K562 (cell line): Measurements from ENCODE around the gene RNF180. TPM values are rescaled to one million over a fixed set of nuclear protein-coding genes. Genes with fewer than 3 reads are reported as not detected.

Experiments
- ATAC-seq: fragments of 200-7000 bp; cut with Tn5 transposase; 3 replicates; pipeline ENCODE4 v1.9.1; 2020; ENCODE audit warnings: moderate library complexity
- BruUV-seq: library from RNA; stranded (reverse); fragments of 400-500 nt; replicated peaks from 2 replicates; lab custom pipeline; 2021; lab: Mats Ljungman, UMichigan
- CTCF ChIA-PET: fragments of 300-600 bp; formaldehyde crosslinking; extraction: SDS; loops from one replicate; lab custom pipeline; 2021; ENCODE audit warnings: low intra/inter-chr PET ratio; lab: Yijun Ruan, JAX
- POLR2A ChIA-PET: fragments of 300-600, 350-650 bp; sonication (Branson Sonifier 250); formaldehyde crosslinking; extraction: SDS; loops from one replicate; lab custom pipeline; 2021; ENCODE audit warnings: antibody characterized with exemption, inconsistent platforms; lab: Yijun Ruan, JAX
- DNase-seq, 4 experiments: peaks; one replicate each; pipeline versions ENCODE4 v3.0.0 to v3.0.0-alpha.2; 2011 to 2018; ENCODE audit warnings: low spot score in 3 of 4, mixed read lengths in 3 of 4; ENCODE audit errors: extremely low read depth in 1 of 4
- FAIRE-seq: peaks from 2 replicates; lab custom pipeline; 2011; peaks lifted over from hg19 to GRCh38; lab: Jason Lieb, UNC
- H2AFZ ChIP-seq: 2 replicates; pipeline ENCODE4 v1.6.0; 2011; ENCODE audit warnings: low read depth, low read length, control low read depth, inconsistent platforms
- H3K27ac ChIP-seq: fragments of 200-600 bp; 3 replicates; pipeline ENCODE4 v1.8.0; 2011; ENCODE audit warnings: low read depth, mild to moderate bottlenecking, control low read depth, inconsistent platforms, low read length, moderate library complexity, mixed read lengths; ENCODE audit errors: extremely low read depth
- H3K27me3 ChIP-seq, 2 experiments: fragments of 300-600 bp in 1 of 2; 2 replicates in 1 of 2; 3 replicates in 1 of 2; pipeline versions ENCODE4 v1.6.0 to v1.8.0; 2011; ENCODE audit warnings: inconsistent platforms in 2 of 2, low read length in 2 of 2, mild to moderate bottlenecking in 1 of 2, mixed read lengths in 1 of 2, moderate library complexity in 1 of 2; ENCODE audit not compliant: control insufficient read depth in 2 of 2, insufficient read depth in 2 of 2
- H3K36me3 ChIP-seq: fragments of 300-600 bp; 3 replicates; pipeline ENCODE4 v1.8.0; 2011; ENCODE audit warnings: mild to moderate bottlenecking, low read length, inconsistent platforms; ENCODE audit not compliant: control insufficient read depth, insufficient read depth
- H3K4me1 ChIP-seq, 2 experiments: fragments of 200-600 bp in 1 of 2; replicated peaks in 1 of 2; 2 replicates in 1 of 2; 3 replicates in 1 of 2; pipeline versions ENCODE4 v1.5.1 to v1.8.0; 2011; ENCODE audit warnings: inconsistent platforms in 2 of 2, low read length in 2 of 2, mild to moderate bottlenecking in 1 of 2, mixed read lengths in 1 of 2, moderate library complexity in 1 of 2; ENCODE audit not compliant: control insufficient read depth in 2 of 2, insufficient read depth in 2 of 2
- H3K4me2 ChIP-seq: 2 replicates; pipeline ENCODE4 v1.6.1; 2011; ENCODE audit warnings: low read length, control low read depth, inconsistent platforms, mixed read lengths; ENCODE audit not compliant: insufficient read depth
- H3K4me3 ChIP-seq: fragments of 200-600 bp; sonication (generic), shearing (Covaris generic); 2 replicates; pipeline ENCODE4 v1.5.1; 2016; ENCODE audit warnings: control low read depth, inconsistent platforms
- H3K79me2 ChIP-seq: fragments of 200-600 bp; 3 replicates; pipeline ENCODE4 v1.8.0; 2011; ENCODE audit warnings: low read length, inconsistent platforms; ENCODE audit not compliant: control insufficient read depth, insufficient read depth
- H3K9ac ChIP-seq, 2 experiments: 2 replicates each; pipeline versions ENCODE4 v1.6.0 to v1.6.1; 2011; ENCODE audit warnings: low read depth in 2 of 2, low read length in 2 of 2, control low read depth in 1 of 2, inconsistent platforms in 1 of 2, mild to moderate bottlenecking in 1 of 2, mixed read lengths in 1 of 2; ENCODE audit not compliant: insufficient read depth in 1 of 2
- H3K9me1 ChIP-seq: one replicate; pipeline ENCODE4 v1.6.0; 2011; ENCODE audit warnings: inconsistent platforms, mild to moderate bottlenecking, low read length, moderate library complexity; ENCODE audit not compliant: control insufficient read depth, insufficient read depth
- H3K9me3 ChIP-seq: replicated peaks from 2 replicates; pipeline ENCODE4 v1.5.1; 2011; ENCODE audit warnings: low read depth, low read length, inconsistent platforms; ENCODE audit not compliant: control insufficient read depth, insufficient read depth
- H4K20me1 ChIP-seq: replicated peaks from 2 replicates; pipeline ENCODE4 v1.6.1; 2011; ENCODE audit warnings: low read length, inconsistent platforms, mixed read lengths; ENCODE audit not compliant: control insufficient read depth, insufficient read depth
- FOXK2 ChIP-seq, 2 experiments: fragments of 450-650 bp; IDR thresholded peaks in 1 of 2; conservative IDR thresholded peaks in 1 of 2; 2 replicates each; pipeline ENCODE4 v1.6.1; 2016; ENCODE audit warnings: low read depth in 2 of 2, mild to moderate bottlenecking in 1 of 2
- GTF2F1 ChIP-seq: IDR thresholded peaks from 2 replicates; pipeline ENCODE4 v1.6.1; 2011; ENCODE audit warnings: low read depth, low read length, improper control_type of control experiment
- HLTF ChIP-seq: fragments of 450-650 bp; IDR thresholded peaks from 2 replicates; pipeline ENCODE4 v1.6.1; 2016
- MYC ChIP-seq, 2 experiments: fragments of 250-450 bp in 1 of 2; sonication (Bioruptor Pico) in 1 of 2; IDR thresholded peaks; 2 replicates each; pipeline versions ENCODE4 v1.5.1 to v1.6.1; 2012 to 2021; ENCODE audit warnings: low read depth in 2 of 2, borderline replicate concordance in 1 of 2, improper control_type of control experiment in 1 of 2, low read length in 1 of 2, mild to moderate bottlenecking in 1 of 2, moderate library complexity in 1 of 2
- NR3C1 ChIP-seq: sonication (generic); formaldehyde crosslinking; IDR thresholded peaks from 2 replicates; pipeline ENCODE4 v1.8.1; 2022; ENCODE audit warnings: missing genetic modification reagents
- PHF8 ChIP-seq: fragments of 200-600 bp; sonication (generic); IDR thresholded peaks from 2 replicates; pipeline ENCODE4 v1.6.1; 2012; ENCODE audit warnings: mixed run types, mild to moderate bottlenecking, inconsistent platforms, low read length, moderate library complexity, borderline replicate concordance
- PKNOX1 ChIP-seq: fragments of 450-650 bp; IDR thresholded peaks from 2 replicates; pipeline ENCODE4 v1.6.1; 2016
- PPARD ChIP-seq: fragments of 250-450 bp; sonication (Bioruptor Pico); IDR thresholded peaks from 2 replicates; pipeline ENCODE4 v1.8.0; 2022; ENCODE audit warnings: inconsistent platforms, mild to moderate bottlenecking, moderate library complexity
- RAD51 ChIP-seq: fragments of 450-650 bp; IDR thresholded peaks from 2 replicates; pipeline ENCODE4 v1.7.1; 2016; ENCODE audit warnings: low read depth, mild to moderate bottlenecking, borderline replicate concordance
- RFX1 ChIP-seq: fragments of 450-650 bp; IDR thresholded peaks from 2 replicates; pipeline ENCODE4 v1.6.1; 2016; ENCODE audit warnings: mild to moderate bottlenecking, moderate library complexity
- U2AF1 ChIP-seq: fragments of 200-400 bp; formaldehyde crosslinking; optimal IDR thresholded peaks from 2 replicates; pipeline ENCODE3; 2017; ENCODE audit warnings: mild to moderate bottlenecking, low read depth, low read length, moderate library complexity
- YBX1 ChIP-seq: fragments of 450-650 bp; IDR thresholded peaks from 2 replicates; pipeline ENCODE4 v1.7.1; 2016; ENCODE audit warnings: mild to moderate bottlenecking
- ZFX ChIP-seq: sonication (generic); formaldehyde crosslinking; IDR thresholded peaks from 2 replicates; pipeline ENCODE4 v1.8.0; 2022; ENCODE audit warnings: mild to moderate bottlenecking, missing genetic modification reagents, moderate library complexity
- ZNF239 ChIP-seq: fragments of 250-450 bp; sonication (Bioruptor Pico); IDR thresholded peaks from 2 replicates; pipeline ENCODE4 v1.4.0; 2020; ENCODE audit warnings: mild to moderate bottlenecking
- WGBS: fragments of 100-300 bp; shearing (Covaris generic); methylation state at CpG from one replicate; pipeline ENCODE4 v1.1.6; 2016; ENCODE audit warnings: low coverage, mixed read lengths; ENCODE audit not compliant: insufficient coverage; ENCODE audit errors: missing lambda C conversion rate; 5-methylcytosine and 5-hydroxymethylcytosine counted together
- in situ Hi-C: fragments of 300-500 bp; cut with MboI; formaldehyde crosslinking; loops from 4 replicates; pipeline ENCODE4 v1.15.0; 2018; ENCODE audit warnings: inconsistent platforms, mixed read lengths
- intact Hi-C: fragments of 100-400 bp; cut with micrococcal nuclease; formaldehyde crosslinking; loops from 2 replicates; pipeline ENCODE4 v1.14.2; 2022
- polyA plus RNA-seq, 8 experiments: library from polyadenylated mRNA; depleted of rRNA in 4 of 8; stranded (reverse) in 5 of 8; unstranded in 3 of 8; fragments of >200 nt; fragmentation: Nextera tagmentation in 2 of 8; fragmentation: Illumina TruSeq in 1 of 8; extraction: Ambion mirVana in 2 of 8; extraction: Trizol in 1 of 8; gene quantifications; 2 replicates each; pipeline versions ENCODE4 v1.2.1 to v1.2.3, GENCODE V29; 2011 to 2014; ENCODE audit warnings: inconsistent platforms in 1 of 8, missing spikeins in 1 of 8
- total RNA-seq, 7 experiments: library from RNA; depleted of rRNA in 6 of 7; stranded (reverse); fragments of >200 nt in 6 of 7; fragmentation: Illumina TruSeq in 2 of 7; extraction: Trizol in 2 of 7; gene quantifications; 2 replicates each; pipeline versions ENCODE4 v1.2.1 to v1.2.3, GENCODE V29; 2011 to 2021; ENCODE audit warnings: low replicate concordance in 1 of 7

The RNF180 gene
- total and polyA plus RNA-seq, 9 of the 15 experiments (the other 6 are each of a cell fraction or from before 2014, with no cell fraction given), result 0.05 TPM; not detected in 8

- H2AFZ ChIP-seq, result no peak overlapping the region
- H3K9ac ChIP-seq, result no peak overlapping the region
- H3K4me2 ChIP-seq, result no peak overlapping the region
- H3K9me1 ChIP-seq, result no peaks in the 10 kb centered on the region
- no peaks in the 10 kb centered on the region for H3K36me3 ChIP-seq
- H3K27me3 ChIP-seq, result no peaks in the 10 kb centered on the region
- ATAC-seq, result no peak
- no peak for FAIRE-seq
- in situ Hi-C loops (no loop called here), intact Hi-C loops (no loop called here)
- no peaks in the 10 kb centered on the region for H3K79me2 ChIP-seq
- WGBS, result 0% methylated on average over 1 of the region's 1 CpG
- H3K27ac ChIP-seq, result no peak overlapping the region
- H3K9me3 ChIP-seq, result no peaks in the 10 kb centered on the region
- no peaks in the 10 kb centered on the region for H4K20me1 ChIP-seq
- BruUV-seq, result no TSS peak
- DNase-seq, result no peak
- no peak for TF ChIP-seq YBX1
- no peak for TF ChIP-seq NR3C1 (CRISPR knock-in tag)
- no peak for TF ChIP-seq PHF8
- no peak for TF ChIP-seq PKNOX1
- TF ChIP-seq U2AF1, result no peak
- no peak for TF ChIP-seq RFX1
- TF ChIP-seq MYC (IDR thresholded peaks at IDR 0.05; ENCODE audit: low read depth, low read length), result no peak
- TF ChIP-seq MYC (CRISPR knock-in tag; IDR thresholded peaks at IDR 0.05; ENCODE audit: borderline replicate concordance, low read depth), result no peak
- TF ChIP-seq RAD51, result no peak
- TF ChIP-seq PPARD (CRISPR knock-in tag), result no peak
- TF ChIP-seq ZNF239 (CRISPR knock-in tag), result no peak
- no peak for TF ChIP-seq ZFX (CRISPR knock-in tag)
- TF ChIP-seq FOXK2 (conservative IDR thresholded peaks at IDR 0.05 in 1 of 2, IDR thresholded peaks at IDR 0.05 in 1 of 2; ENCODE audit: low read depth in 2 of 2), result no peak
- TF ChIP-seq GTF2F1, result no peak
- TF ChIP-seq HLTF, result no peak
- TF ChIP-seq, all 486 proteins: peak for 0
- CTCF ChIA-PET, result no interaction called here
- H3K4me1 ChIP-seq, result no peaks in the 10 kb centered on the region
- POLR2A ChIA-PET, result no interaction called here
- H3K4me3 ChIP-seq, result no peak overlapping the region
These were observed 178.9 kb downstream of the RNF180 start for GRCh38 chr5:64344501-64344900.
